ENCODE data around the gene SH2B2. TPM values are rescaled to one million over a fixed set of nuclear protein-coding genes. Genes with fewer than 3 reads are reported as not detected.
A peak's percentile ranks its signal among the peaks of the same experiment; 100 is the strongest.

The SH2B2 gene
- total RNA-seq (1 to 10 TPM; 5.7 to 8.2 TPM), polyA plus RNA-seq (ENCODE audit: insufficient read length in 6 of 6) (1 to 10 TPM; 3.1 to 5.1 (median 3.8) TPM)
- long read RNA-seq, donor 1 = 0 reads
- long read RNA-seq, donor 2, partial matches to known transcripts = 0 of 1 reads
- long read RNA-seq, donor 2, other reads (novel, unspliced or antisense) = 0 of 1 reads
- long read RNA-seq, donor 3 = 0 reads
- long read RNA-seq, donor 4, partial matches to known transcripts = 0 of 3 reads
- long read RNA-seq, donor 4, other reads (novel, unspliced or antisense) = 1 of 3 reads
- long read RNA-seq, donor 5 = 0 reads
- long read RNA-seq, donor 6 = 0 reads
- long read RNA-seq, donor 7 = 0 reads
- long read RNA-seq, donor 8, partial matches to known transcripts = 0 of 1 reads
- long read RNA-seq, donor 8, other reads (novel, unspliced or antisense) = 0 of 1 reads
- long read RNA-seq, donor 9 = 0 reads
- long read RNA-seq, donor 10, partial matches to known transcripts = 1 of 2 reads
- long read RNA-seq, donor 10, other reads (novel, unspliced or antisense) = 1 of 2 reads
- long read RNA-seq, donor 11, partial matches to known transcripts = 0 of 9 reads
- long read RNA-seq, donor 11, other reads (novel, unspliced or antisense) = 6 of 9 reads
- long read RNA-seq, donor 12 = 0 reads

GRCh38 chr7:102286237-102287110 is at the start of gene SH2B2:
TSS of gene SH2B2 (plus strand) at chr7:102286868. CDS start at chr7:102300551, 13,683 bp downstream.
- Histone ChIP-seq H3K27ac (peak within 1 kb of the TSS; percentile 87 to 95), H3K9me3 (no peaks in the 10 kb centered on the region), H3K4me3 (peak within 1 kb of the TSS; percentile 85), H3K4me1 (peaks cover 4 to 45% of the 10 kb centered on the region in 2 donors), H3K27me3 (peaks cover 0 to 13% of the 10 kb centered on the region in 2 donors), H3K36me3 (no peaks in the 10 kb centered on the region)
- peak; percentile 73 to 92 (median 86) for DNase-seq
- intact Hi-C loops (cut with DNase I) = no loop called here
- no peak for TF ChIP-seq CTCF (IDR thresholded peaks at IDR 0.05)
- peak; percentile 80 for ATAC-seq

- Histone ChIP-seq H3K4me3 (no peak overlapping the region), H3K9me3 (no peaks in the 10 kb centered on the region), H3K27ac (no peak overlapping the region), H3K27me3 (no peaks in the 10 kb centered on the region), H3K36me3 (peaks cover 0 to 94% of the 10 kb centered on the region in 2 donors), H3K4me1 (no peaks in the 10 kb centered on the region)
- peak in 1 of 4 donors; percentile 69 for DNase-seq
- no peak for ATAC-seq
- intact Hi-C loops (cut with DNase I) = loop anchor here in 1 of 2 donors (10.0 kb wide), 1 partner anchor 555 kb away; no protein-coding TSS in a partner anchor
- no peak for TF ChIP-seq CTCF (IDR thresholded peaks at IDR 0.05)
Observed at GRCh38 chr7:102239206-102239820, 47.4 kb upstream of the SH2B2 start.

GRCh38 chr7:102241431-102241830 is 45.2 kb upstream of the SH2B2 start:
- intact Hi-C loops (cut with DNase I) = no loop called here

GRCh38 chr7:102244601-102245000 is 42.1 kb upstream of the SH2B2 start:
- peak in 1 of 4 donors; percentile 15 for DNase-seq
- no peak for TF ChIP-seq CTCF (IDR thresholded peaks at IDR 0.05)
- no peaks in the 10 kb centered on the region for H3K9me3 ChIP-seq
- intact Hi-C loops (cut with DNase I) = no loop called here
- peaks cover 0 to 94% of the 10 kb centered on the region in 2 donors for H3K36me3 ChIP-seq
- ATAC-seq = no peak
- no peak overlapping the region for H3K4me3 ChIP-seq
- no peaks in the 10 kb centered on the region for H3K4me1 ChIP-seq
- no peaks in the 10 kb centered on the region for H3K27me3 ChIP-seq
- no peak overlapping the region for H3K27ac ChIP-seq

More at GRCh38 chr7:102241431-102241830, 45.2 kb upstream of the SH2B2 start:
- peaks cover 0 to 95% of the 10 kb centered on the region in 2 donors for H3K36me3 ChIP-seq
- no peak overlapping the region for H3K4me3 ChIP-seq
- H3K4me1 ChIP-seq = no peaks in the 10 kb centered on the region
- H3K27ac ChIP-seq = no peak overlapping the region
- DNase-seq (peak in 1 of 4 donors; percentile 27), ATAC-seq (no peak)
- no peak for TF ChIP-seq CTCF (IDR thresholded peaks at IDR 0.05)
- no peaks in the 10 kb centered on the region for H3K9me3 ChIP-seq
- H3K27me3 ChIP-seq = no peaks in the 10 kb centered on the region
